NCI-H1436 treated with DMSO at 0.1 percent for 48 hours (cell line): ENCODE results near the gene TBCD.

ENCODE experiments used
- DNase-seq: peaks from one replicate; lab custom pipeline; 2025; lab: John Stamatoyannopoulos, UW

Gene TBCD

GRCh38 chr17:82871056-82871775 lies 119.4 kb downstream of the TBCD start:
- no peak for DNase-seq

- no peak for DNase-seq
These were observed 120.1 kb downstream of the TBCD start for GRCh38 chr17:82871776-82872561.

GRCh38 chr17:82872591-82873520 lies 121.0 kb downstream of the TBCD start:
- no peak for DNase-seq

- no peak for DNase-seq
These were observed 121.7 kb downstream of the TBCD start for GRCh38 chr17:82873521-82873920.

- no peak for DNase-seq
These were observed 122.4 kb downstream of the TBCD start for GRCh38 chr17:82874011-82874835.

GRCh38 chr17:82875407-82875856 lies 123.6 kb downstream of the TBCD start:
- DNase-seq: no peak

- no peak for DNase-seq
These were observed 124.3 kb downstream of the TBCD start for GRCh38 chr17:82876149-82876548.

- no peak for DNase-seq
These were observed 124.9 kb downstream of the TBCD start for GRCh38 chr17:82876602-82877379.

GRCh38 chr17:82878527-82878926 lies 126.7 kb downstream of the TBCD start:
- DNase-seq: no peak

- no peak for DNase-seq
These were observed 127.4 kb downstream of the TBCD start for GRCh38 chr17:82879241-82879640.

- no peak for DNase-seq
These were observed 128.9 kb downstream of the TBCD start for GRCh38 chr17:82880620-82881323.

GRCh38 chr17:82881324-82881823 lies 129.5 kb downstream of the TBCD start:
- DNase-seq: no peak

GRCh38 chr17:82881900-82882714 lies 130.2 kb downstream of the TBCD start:
- DNase-seq: no peak

- no peak for DNase-seq
These were observed 131.0 kb downstream of the TBCD start for GRCh38 chr17:82882715-82883418.

GRCh38 chr17:82883419-82884031 lies 131.7 kb downstream of the TBCD start:
- no peak for DNase-seq

GRCh38 chr17:82884341-82884969 lies 132.6 kb downstream of the TBCD start:
- no peak for DNase-seq

- DNase-seq: no peak
These were observed 133.1 kb downstream of the TBCD start for GRCh38 chr17:82884970-82885353.
